Spleen (tissue), 11 donors: ENCODE data around the gene TTC21A. TPM values are rescaled to one million over a fixed set of nuclear protein-coding genes. Genes with fewer than 3 reads are reported as not detected.

Source experiments
- DNase-seq: peaks from one replicate; pipeline ENCODE4 v3.0.0-alpha.2; 2020
- H3K27ac ChIP-seq, 8 donors: fragments of 200-600 bp; sonication (generic) in 7 of 8; 1 replicate in 4 of 8; 2 replicates in 4 of 8; pipeline versions ENCODE4 v1.5.0 to v1.8.0; 2016 to 2021; ENCODE audit warnings: inconsistent platforms in 4 of 8, mild to moderate bottlenecking in 4 of 8, moderate library complexity in 1 of 8
- H3K27me3 ChIP-seq, 7 donors: fragments of 200-600 bp; sonication (generic) in 6 of 7; replicated peaks in 1 of 7; 1 replicate in 4 of 7; 2 replicates in 3 of 7; pipeline versions ENCODE4 v1.5.0 to v1.8.0; 2016 to 2021; ENCODE audit warnings: inconsistent platforms in 3 of 7, mild to moderate bottlenecking in 1 of 7
- H3K36me3 ChIP-seq, 6 donors: fragments of 200-600 bp; sonication (generic) in 5 of 6; 1 replicate in 4 of 6; 2 replicates in 2 of 6; pipeline versions ENCODE4 v1.5.0 to v1.8.0; 2016 to 2021; ENCODE audit warnings: inconsistent platforms in 2 of 6
- H3K4me1 ChIP-seq, 6 donors: fragments of 200-600 bp; sonication (generic) in 5 of 6; 1 replicate in 3 of 6; 2 replicates in 3 of 6; pipeline versions ENCODE4 v1.5.0 to v1.8.0; 2016 to 2021; ENCODE audit warnings: inconsistent platforms in 3 of 6
- H3K4me3 ChIP-seq, 8 donors: fragments of 200-600 bp; sonication (generic) in 7 of 8; 1 replicate in 4 of 8; 2 replicates in 4 of 8; pipeline versions ENCODE4 v1.5.0 to v1.8.0; 2016 to 2021; ENCODE audit warnings: inconsistent platforms in 4 of 8, mild to moderate bottlenecking in 4 of 8, moderate library complexity in 2 of 8
- H3K9me3 ChIP-seq, 8 donors: fragments of 200-600 bp; sonication (generic) in 7 of 8; 1 replicate in 4 of 8; 2 replicates in 4 of 8; pipeline versions ENCODE4 v1.5.0 to v1.8.0; 2016 to 2021; ENCODE audit warnings: inconsistent platforms in 4 of 8
- CTCF ChIP-seq, 11 experiments: fragments of 200-600 bp in 7 of 11; fragments of 450-650 bp in 4 of 11; sonication (generic) in 4 of 11; IDR thresholded peaks in 8 of 11; conservative IDR thresholded peaks in 3 of 11; 1 replicate in 7 of 11; 2 replicates in 4 of 11; pipeline versions ENCODE4 v1.4.0 to v1.8.0; 2016 to 2021; ENCODE audit warnings: antibody characterized with exemption in 11 of 11, inconsistent platforms in 4 of 11, mild to moderate bottlenecking in 1 of 11
- POLR2A ChIP-seq, 3 donors: fragments of 450-650 bp; IDR thresholded peaks; one replicate each; pipeline ENCODE4 v1.5.1; 2017; ENCODE audit warnings: antibody characterized with exemption in 3 of 3, mild to moderate bottlenecking in 1 of 3
- POLR2AphosphoS5 ChIP-seq, 3 donors: sonication (generic); formaldehyde crosslinking; IDR thresholded peaks; one replicate each; pipeline ENCODE4 v1.5.1; 2017; ENCODE audit warnings: antibody characterized with exemption in 3 of 3
- WGBS, 5 donors: extraction: QIAGEN DNeasy Blood & Tissue Kit in 3 of 5; methylation state at CpG; one replicate each; pipeline versions ENCODE4 v1.1.5 to v1.1.7; 2013 to 2018; 5-methylcytosine and 5-hydroxymethylcytosine counted together
- intact Hi-C: fragments of 100-400 bp; cut with DNase I; formaldehyde crosslinking; loops from one replicate; pipeline ENCODE4 v1.15.0; 2023; ENCODE audit warnings: low total_unique reads
- polyA plus RNA-seq, 3 donors: library from polyadenylated mRNA; stranded (reverse); fragments of 200-250 nt; gene quantifications; one replicate each; pipeline ENCODE4 v1.2.1, GENCODE V29; 2013
- total RNA-seq, 7 donors: library from RNA; depleted of rRNA in 3 of 7; stranded (reverse); fragments of >200 nt in 3 of 7; fragmentation: NEBNext Ultra II Directional in 4 of 7; extraction: Animal tissue kit (Norgen Biotek cat#: 25700) in 4 of 7; gene quantifications; one replicate each; pipeline versions ENCODE4 v1.1.0 to v1.2.1, GENCODE V29; 2016 to 2021
- donor health status: healthy with polysubstance abuse.
- donor health status: DM: no; HTN: no; CAD: no; lungs with moderate emphysema.
- donor health status: DM: no; HTN: no; CAD: no.
- donor health status: Bipolar disorder and iron deficiency.
- donor health status: healthy.
- donor health status: DM: no; HTN: no; CAD: no.
- donor health status: DM: yes; HTN: yes; CAD: no.

The TTC21A gene
- total and polyA plus RNA-seq, 10 donors = 11.6 to 34.3 (median 16.0) TPM

GRCh38 chr3:39115870-39116269, 8.4 kb downstream of the TTC21A start:
- intact Hi-C loops = no loop called here
- DNase-seq = no peak
- Histone ChIP-seq H3K36me3 (peaks cover 0 to 64% (median 6%) of the 10 kb centered on the region in 6 donors), H3K27me3 (no peaks in the 10 kb centered on the region), H3K4me3 (no peak overlapping the region), H3K27ac (no peak overlapping the region), H3K4me1 (peaks cover 0 to 2% (median 0%) of the 10 kb centered on the region in 6 donors), H3K9me3 (no peaks in the 10 kb centered on the region)
- 96 to 100% (median 98%) methylated on average over 3 of the region's 3 CpGs for WGBS, 5 donors
- TF ChIP-seq POLR2AphosphoS5 (IDR thresholded peaks at IDR 0.05) = no peak
- no peak for TF ChIP-seq POLR2A (IDR thresholded peaks at IDR 0.05)
- TF ChIP-seq CTCF (IDR thresholded peaks at IDR 0.05 in 8 of 11, conservative IDR thresholded peaks at IDR 0.05 in 3 of 11) = no peak

DNA sequence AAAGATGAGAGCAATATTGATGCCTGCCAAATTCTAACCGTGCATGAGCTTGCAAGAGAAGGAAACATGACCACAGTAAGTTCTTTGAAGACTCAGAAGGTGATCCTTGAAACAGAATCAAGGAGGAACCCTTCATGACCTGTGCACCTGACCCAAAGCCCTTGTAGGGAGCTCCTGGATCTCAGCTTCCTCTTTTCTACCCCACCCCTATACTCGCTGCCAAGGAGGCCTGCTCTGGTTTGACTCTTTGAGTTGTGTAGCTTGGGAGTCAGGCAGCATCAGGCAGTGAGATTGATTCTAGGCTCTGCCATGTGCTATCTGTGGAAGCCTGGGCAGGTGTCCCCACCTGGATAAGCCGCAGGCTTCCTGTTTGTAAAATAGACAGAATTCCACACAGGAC, 10.6 kb downstream of the TTC21A start:
- TF ChIP-seq CTCF (IDR thresholded peaks at IDR 0.05 in 8 of 11, conservative IDR thresholded peaks at IDR 0.05 in 3 of 11) (no peak), POLR2AphosphoS5 (IDR thresholded peaks at IDR 0.05) (no peak), POLR2A (IDR thresholded peaks at IDR 0.05) (no peak)
- 71 to 80% (median 73%) methylated on average over 3 of the region's 3 CpGs for WGBS, 5 donors

GRCh38 chr3:39118931-39119660, 11.6 kb downstream of the TTC21A start:
- Histone ChIP-seq H3K4me3 (no peak overlapping the region), H3K36me3 (peaks cover 0 to 49% (median 6%) of the 10 kb centered on the region in 6 donors), H3K9me3 (no peaks in the 10 kb centered on the region), H3K4me1 (peaks cover 0 to 30% (median 17%) of the 10 kb centered on the region in 6 donors), H3K27me3 (no peaks in the 10 kb centered on the region), H3K27ac (no peak overlapping the region)
- intact Hi-C loops = no loop called here
- WGBS, 5 donors = 72 to 92% (median 84%) methylated on average over 5 of the region's 5 CpGs
- peak; percentile 52 for DNase-seq
- TF ChIP-seq CTCF (IDR thresholded peaks at IDR 0.05 in 8 of 11, conservative IDR thresholded peaks at IDR 0.05 in 3 of 11) (no peak), POLR2A (IDR thresholded peaks at IDR 0.05) (no peak), POLR2AphosphoS5 (IDR thresholded peaks at IDR 0.05) (no peak)

More for the DNA sequence above, 10.6 kb downstream of the TTC21A start:
- Histone ChIP-seq H3K9me3 (no peaks in the 10 kb centered on the region), H3K4me3 (no peak overlapping the region), H3K27ac (no peak overlapping the region), H3K27me3 (no peaks in the 10 kb centered on the region), H3K36me3 (peaks cover 0 to 49% (median 6%) of the 10 kb centered on the region in 6 donors), H3K4me1 (peaks cover 0 to 24% (median 16%) of the 10 kb centered on the region in 6 donors)
- intact Hi-C loops = no loop called here
- peak; percentile 24 for DNase-seq

GRCh38 chr3:39121621-39122020, 14.1 kb downstream of the TTC21A start:
- WGBS, 5 donors = 46 to 67% (median 59%) methylated on average over 2 of the region's 2 CpGs
- Histone ChIP-seq H3K36me3 (peaks cover 0 to 31% (median 6%) of the 10 kb centered on the region in 6 donors), H3K4me1 (peaks cover under 1 to 36% (median 19%) of the 10 kb centered on the region in 6 donors), H3K9me3 (no peaks in the 10 kb centered on the region), H3K27me3 (no peaks in the 10 kb centered on the region), H3K4me3 (no peak overlapping the region), H3K27ac (peak overlapping the region in 1 of 8 donors; percentile 24)
- intact Hi-C loops = loop anchor here (5.0 kb wide), 1 partner anchor 166 kb away; no protein-coding TSS in a partner anchor
- TF ChIP-seq POLR2AphosphoS5 (IDR thresholded peaks at IDR 0.05) (no peak), CTCF (IDR thresholded peaks at IDR 0.05 in 8 of 11, conservative IDR thresholded peaks at IDR 0.05 in 3 of 11) (no peak), POLR2A (IDR thresholded peaks at IDR 0.05) (no peak)
- DNase-seq = peak; percentile 72
